ENCODE data around the gene DHX57.

Gene DHX57

DNA sequence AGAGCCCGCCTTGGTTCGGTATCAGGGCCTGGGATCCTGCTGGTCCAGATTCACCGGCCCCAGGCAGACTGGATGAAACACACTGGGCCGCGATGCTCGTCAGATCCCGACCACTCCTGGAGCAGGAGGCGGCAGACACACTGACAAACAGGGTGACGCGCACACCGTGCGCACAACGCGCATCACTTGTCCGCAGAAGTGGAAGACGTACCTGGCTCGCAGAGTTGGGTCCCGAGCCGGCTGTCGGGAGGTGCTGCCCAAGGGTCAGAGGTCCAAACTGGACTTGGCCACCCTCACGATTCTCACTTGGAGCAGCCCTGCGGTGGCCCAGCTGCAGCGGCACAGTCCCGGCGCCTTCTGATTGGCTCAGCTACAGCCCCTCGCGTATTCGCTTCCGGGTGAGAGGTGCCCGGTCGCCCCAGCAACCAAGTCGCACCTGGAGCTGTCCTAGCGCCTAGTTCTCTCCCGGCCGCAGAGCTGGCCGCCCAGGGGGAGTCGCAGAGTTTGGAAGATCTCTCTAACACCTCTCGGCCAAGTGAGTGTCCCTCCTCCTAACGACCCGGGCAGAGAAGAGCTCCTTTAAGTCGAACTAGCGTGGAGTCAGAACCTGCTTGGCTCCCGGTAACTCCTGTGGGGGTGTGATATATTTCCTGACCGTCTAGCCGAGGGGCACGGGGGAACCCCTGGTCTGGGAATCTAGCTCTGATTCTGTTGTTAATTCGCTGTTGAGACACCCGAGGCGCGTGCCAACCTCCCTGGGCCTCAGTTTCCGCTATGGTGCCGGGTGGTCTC, at the start of gene DHX57, which contains the start of gene MORN2:
Gene DHX57 (minus strand): TSS at position 359 of the 792 bp plus-strand sequence. CDS start 7,529 bp downstream, outside the sequence.
Gene MORN2 (plus strand): TSS at position 401 of the 792 bp plus-strand sequence.
- peak; percentile 93 for DNase-seq (ENCODE audit: low read depth, low spot score)

DNA sequence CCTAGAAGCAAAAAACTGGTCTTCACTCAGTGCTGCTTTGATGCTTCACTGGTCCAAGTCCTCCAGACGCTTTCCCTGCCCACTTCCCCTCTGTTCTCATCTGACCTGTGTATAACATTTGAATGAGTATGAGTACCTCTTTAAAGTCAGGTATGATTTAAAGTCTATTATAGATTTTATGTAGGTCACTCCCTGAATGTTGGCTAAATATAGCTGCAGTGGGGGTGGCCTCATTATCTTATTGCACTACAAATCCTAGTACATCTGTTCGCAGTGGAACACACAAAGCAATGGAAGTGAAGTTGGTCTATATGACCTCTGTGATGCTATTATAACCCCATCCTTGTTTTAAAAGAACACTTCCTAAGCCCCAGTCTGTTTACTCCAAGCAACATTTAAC, 47.2 kb upstream of the DHX57 start:
- no peak for DNase-seq (ENCODE audit: low read depth, low spot score)

DNA sequence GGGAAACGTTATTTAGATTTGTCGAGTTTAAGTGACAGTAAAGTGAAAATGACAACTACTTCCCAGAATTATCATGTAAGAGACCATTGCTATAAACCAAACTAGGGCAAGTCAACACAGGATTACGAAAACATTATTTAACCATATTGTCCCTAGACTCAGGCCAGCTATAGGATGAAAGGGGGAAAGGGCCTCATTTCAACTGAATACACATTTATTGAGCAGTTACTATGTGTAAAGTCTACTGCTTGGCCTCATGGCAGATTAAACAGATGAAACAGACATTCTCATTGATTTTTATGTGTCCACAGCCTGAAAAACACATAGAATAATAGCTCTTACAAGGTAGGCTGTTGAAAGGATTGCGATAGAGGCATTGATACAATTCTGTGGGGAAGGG, 46.7 kb upstream of the DHX57 start:
- no peak for DNase-seq (ENCODE audit: low read depth, low spot score)

- no peak for DNase-seq (ENCODE audit: low read depth, low spot score)
These were observed 36.9 kb upstream of the DHX57 start for GRCh38 chr2:38912619-38913018.

DNA sequence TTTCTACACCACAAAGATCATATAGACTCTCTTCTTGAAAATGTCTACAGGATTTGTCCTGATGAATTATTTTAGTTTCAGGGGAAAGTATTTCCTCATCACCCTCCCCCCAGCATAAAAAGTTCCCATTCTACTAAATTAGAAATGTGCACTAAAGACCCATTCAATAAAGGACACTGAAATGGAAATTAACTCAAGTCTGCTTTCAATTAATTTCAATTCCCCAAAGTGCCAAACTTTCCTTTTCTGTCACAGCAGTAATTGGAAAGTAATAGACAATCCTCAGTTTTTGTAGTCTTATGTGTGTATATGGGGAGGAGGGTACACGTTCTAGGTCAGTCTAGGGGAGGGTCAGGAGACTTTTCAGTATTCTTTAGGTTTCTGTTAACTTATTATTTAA, 35.5 kb upstream of the DHX57 start:
- DNase-seq (ENCODE audit: low read depth, low spot score), result no peak

GRCh38 chr2:38909872-38910271, 34.1 kb upstream of the DHX57 start:
- DNase-seq (ENCODE audit: low read depth, low spot score), result no peak

- no peak for DNase-seq (ENCODE audit: low read depth, low spot score)
These were observed 32.2 kb upstream of the DHX57 start for GRCh38 chr2:38907743-38908562.

DNA sequence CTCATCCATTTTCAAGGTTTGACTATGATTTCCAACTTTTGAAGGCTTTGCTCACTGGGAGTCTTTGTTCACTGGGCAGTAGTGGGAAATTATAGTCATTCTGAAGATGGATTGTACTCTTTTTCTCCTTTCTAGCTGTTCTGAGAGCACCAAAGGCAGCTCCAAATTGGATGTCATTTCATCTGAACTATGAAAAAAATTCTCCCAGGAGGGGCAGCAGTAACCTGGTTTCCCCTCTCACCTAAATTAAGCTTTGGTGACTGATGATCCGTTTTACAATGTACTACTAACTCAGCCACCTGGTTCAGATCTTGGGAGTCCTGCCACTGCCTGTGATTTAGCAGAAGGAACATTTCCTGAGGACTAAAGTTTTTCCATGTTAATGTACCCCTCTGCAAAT, 31.5 kb upstream of the DHX57 start:
- no peak for DNase-seq (ENCODE audit: low read depth, low spot score)

- DNase-seq (ENCODE audit: low read depth, low spot score), result no peak
These were observed 29.5 kb upstream of the DHX57 start for GRCh38 chr2:38905251-38905650.

- no peak for DNase-seq (ENCODE audit: low read depth, low spot score)
These were observed 25.0 kb upstream of the DHX57 start for GRCh38 chr2:38900726-38901125.

- no peak for DNase-seq (ENCODE audit: low read depth, low spot score)
These were observed 22.5 kb upstream of the DHX57 start for GRCh38 chr2:38898256-38898655.

DNA sequence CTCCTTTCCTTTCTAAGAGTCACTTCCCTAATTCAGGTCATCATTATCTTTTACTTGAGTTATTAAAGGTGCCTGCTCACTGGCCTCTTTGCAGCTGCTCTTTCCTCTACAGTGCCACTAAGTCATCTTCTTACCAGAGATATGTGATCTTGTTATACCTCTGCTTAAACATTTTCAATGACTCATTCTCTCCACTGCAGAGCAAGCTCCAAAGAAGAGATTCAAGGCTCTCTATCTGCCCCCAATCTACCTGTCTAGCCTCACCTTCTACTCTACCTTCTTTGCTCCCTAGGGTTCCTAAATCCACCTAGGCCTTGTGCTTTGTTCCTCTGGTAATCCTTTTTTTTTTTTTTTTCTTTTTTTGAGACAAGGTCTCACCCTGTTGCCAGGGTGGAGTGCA, 17.1 kb upstream of the DHX57 start:
- no peak for DNase-seq (ENCODE audit: low read depth, low spot score)

GRCh38 chr2:38889575-38889974, 13.8 kb upstream of the DHX57 start, which contains the start of gene ARHGEF33:
Gene ARHGEF33, plus strand, starts transcription at chr2:38889875. Its CDS starts 29,573 bp downstream, at chr2:38919448.
- no peak for DNase-seq (ENCODE audit: low read depth, low spot score)

- no peak for DNase-seq (ENCODE audit: low read depth, low spot score)
These were observed 13.3 kb upstream of the DHX57 start for GRCh38 chr2:38889045-38889444.

DNA sequence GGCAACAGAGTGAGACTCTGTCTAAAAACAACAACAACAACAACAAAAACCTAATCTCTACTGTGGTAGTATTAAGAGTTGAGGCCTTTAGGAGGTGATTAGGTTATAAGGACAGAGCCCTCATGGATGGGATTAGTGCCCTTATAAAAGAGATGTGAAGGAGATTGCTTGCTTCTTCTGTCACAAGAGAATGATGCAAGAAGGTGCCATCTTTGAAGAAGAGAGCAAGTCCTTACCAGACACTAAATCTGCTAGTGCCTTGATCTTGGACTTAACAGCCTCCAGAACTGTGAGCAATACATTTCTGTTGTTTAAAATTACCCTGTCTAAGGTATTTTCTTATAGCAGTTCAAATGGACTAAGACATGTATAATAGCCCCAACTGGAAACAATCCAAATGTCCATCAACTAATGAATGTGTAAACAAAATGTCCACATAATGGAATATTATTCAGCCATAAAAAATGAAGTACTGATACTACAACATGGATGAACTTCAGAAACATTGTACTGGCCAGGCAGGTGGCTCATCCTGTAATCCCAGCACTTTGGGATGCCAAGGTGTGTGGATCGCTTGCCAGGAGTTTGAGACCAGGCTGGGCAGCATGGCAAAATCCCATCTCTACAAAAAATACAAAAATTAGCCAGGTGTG, 12.3 kb upstream of the DHX57 start:
- no peak for DNase-seq (ENCODE audit: low read depth, low spot score)

GRCh38 chr2:38887347-38887746, 11.6 kb upstream of the DHX57 start:
- DNase-seq (ENCODE audit: low read depth, low spot score), result no peak

DNA sequence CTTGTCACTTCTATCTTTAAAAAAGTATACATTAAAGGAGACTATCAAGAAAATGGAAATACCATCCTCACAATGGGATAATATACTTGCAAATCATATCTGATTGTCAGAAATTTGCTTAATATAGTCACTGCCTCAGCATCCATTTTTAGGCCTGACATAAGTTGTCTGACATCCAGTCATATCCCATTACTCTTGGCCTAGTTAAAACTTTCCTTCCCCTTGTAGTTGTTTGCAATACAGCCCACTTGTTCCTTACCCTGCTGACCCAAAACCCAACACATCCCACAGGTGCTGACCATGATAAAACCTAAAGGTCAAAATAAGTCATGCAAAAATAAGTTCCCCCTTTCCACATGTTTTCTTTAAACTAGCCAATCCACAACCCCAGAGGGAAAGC, 10.3 kb upstream of the DHX57 start:
- DNase-seq (ENCODE audit: low read depth, low spot score), result no peak

- peak; percentile 5 for DNase-seq (ENCODE audit: low read depth, low spot score)
These were observed 673 bp upstream of the DHX57 start for GRCh38 chr2:38876407-38876806.

DNA sequence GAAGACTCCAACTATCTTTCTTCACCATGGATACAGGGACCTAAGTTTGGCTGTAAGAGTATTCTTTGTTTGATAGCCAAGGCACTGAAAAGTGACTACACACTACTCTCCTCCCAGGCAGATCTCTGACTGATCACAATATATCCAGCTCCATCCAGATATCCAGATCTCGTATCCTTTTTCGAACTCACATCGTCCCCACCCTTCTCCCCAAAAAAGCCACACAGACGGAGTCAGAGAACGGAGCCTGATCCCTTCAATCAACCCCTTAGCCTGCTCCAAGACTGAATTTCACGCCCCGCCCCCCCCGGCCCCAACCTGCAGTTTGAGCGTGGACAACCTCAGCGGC, 533 bp downstream of the DHX57 start:
- no peak for DNase-seq (ENCODE audit: low read depth, low spot score)

GRCh38 chr2:38873763-38874162, 2.0 kb downstream of the DHX57 start:
- no peak for DNase-seq (ENCODE audit: low read depth, low spot score)

- no peak for DNase-seq (ENCODE audit: low read depth, low spot score)
These were observed 4.3 kb downstream of the DHX57 start for GRCh38 chr2:38871432-38871831.

- no peak for DNase-seq (ENCODE audit: low read depth, low spot score)
These were observed 8.8 kb downstream of the DHX57 start for GRCh38 chr2:38866773-38867443.
